RWPE2 (cell line): ENCODE results near the gene ADAM11.
"Not testable (repeated sequence)": the region's sequence is repeated elsewhere in the genome, so short reads cannot be mapped to it uniquely, and the experiment has no call there.

Experiments
- ATAC-seq: fragments of 200-7000 bp; cut with Tn5 transposase; 3 replicates; pipeline ENCODE4 v1.9.1; 2021; ENCODE audit warnings: low read depth
- DNase-seq: peaks from one replicate; pipeline ENCODE4 v3.0.0-alpha.2; 2020; ENCODE audit warnings: low spot score
- H3K27ac ChIP-seq: fragments of 450-650 bp; 2 replicates; pipeline ENCODE4 v1.5.1; 2017; ENCODE audit warnings: mild to moderate bottlenecking; ENCODE audit not compliant: poor library complexity, severe bottlenecking
- H3K27me3 ChIP-seq: fragments of 250-450 bp; sonication (Bioruptor Pico); 2 replicates; pipeline ENCODE4 v1.5.1; 2021; ENCODE audit warnings: mild to moderate bottlenecking, moderate library complexity; ENCODE audit not compliant: insufficient read depth, poor library complexity, severe bottlenecking
- H3K36me3 ChIP-seq: fragments of 250-450 bp; sonication (Bioruptor Pico); 2 replicates; pipeline ENCODE4 v1.5.1; 2020; ENCODE audit warnings: low read depth, mild to moderate bottlenecking, moderate library complexity
- H3K4me1 ChIP-seq: fragments of 250-450 bp; sonication (Bioruptor Pico); 2 replicates; pipeline ENCODE4 v1.5.1; 2021; ENCODE audit warnings: mild to moderate bottlenecking, moderate library complexity; ENCODE audit not compliant: insufficient read depth, poor library complexity, severe bottlenecking
- H3K4me3 ChIP-seq: fragments of 250-450 bp; sonication (Bioruptor Pico); 2 replicates; pipeline ENCODE4 v1.5.1; 2021; ENCODE audit warnings: mild to moderate bottlenecking, moderate library complexity; ENCODE audit not compliant: severe bottlenecking
- H3K9me3 ChIP-seq: fragments of 250-450 bp; sonication (Bioruptor Pico); 2 replicates; pipeline ENCODE4 v1.5.1; 2021; ENCODE audit warnings: mild to moderate bottlenecking, moderate library complexity; ENCODE audit not compliant: severe bottlenecking
- TF ChIP-seq, protein P1 (sequence below): fragments of 450-650 bp; IDR thresholded peaks from one replicate; pipeline ENCODE4 v1.5.1; 2017; ENCODE audit warnings: mild to moderate bottlenecking, moderate library complexity; ENCODE audit not compliant: poor library complexity, severe bottlenecking

The ADAM11 gene

DNA sequence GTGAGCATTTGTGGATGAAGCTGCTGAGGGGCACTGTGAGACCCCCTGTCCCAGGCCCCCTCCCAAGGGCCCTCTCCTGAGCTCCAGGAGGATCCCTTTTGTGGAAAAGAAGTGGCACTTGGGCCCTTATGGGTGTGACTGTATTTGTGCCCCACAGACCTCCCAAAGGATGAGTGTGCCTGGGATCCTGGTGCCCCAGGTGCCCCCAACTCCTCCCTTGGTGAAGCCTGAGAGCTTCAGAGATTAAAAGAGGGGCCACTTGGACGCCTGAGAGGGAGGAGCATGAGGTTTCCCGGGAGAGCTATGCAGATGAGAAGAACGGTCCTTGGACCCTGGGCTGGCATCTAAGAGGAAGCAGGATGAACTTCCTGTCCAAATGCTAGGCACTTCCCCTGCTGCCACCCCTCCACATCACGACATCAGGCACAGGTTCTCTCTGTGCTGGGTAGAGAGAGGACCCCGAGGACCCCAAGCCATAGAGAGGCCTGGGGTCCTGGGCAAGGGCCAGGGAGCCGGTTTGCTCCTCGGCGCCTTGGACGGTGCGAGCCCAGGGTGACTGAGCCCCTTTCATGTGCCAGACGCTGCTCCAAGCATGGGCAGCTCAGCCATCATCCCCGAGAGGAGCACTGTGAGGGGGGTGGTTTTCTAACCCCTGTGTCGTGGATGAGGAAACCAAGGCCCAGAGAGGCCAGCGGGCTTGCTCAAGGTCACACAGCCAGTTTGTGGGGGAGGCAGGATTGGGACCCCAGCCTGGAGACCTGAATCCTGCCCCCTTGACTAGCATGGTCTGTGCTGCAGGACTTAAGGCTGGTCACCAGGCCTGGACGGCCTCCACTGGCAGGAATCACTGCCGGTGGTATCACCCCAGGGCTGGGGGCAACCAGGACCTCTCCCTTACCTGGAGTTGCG is 5.6 kb upstream of the ADAM11 start:
- no peak for ATAC-seq

GRCh38 chr17:44754276-44754675 is 4.5 kb upstream of the ADAM11 start:
- Histone ChIP-seq H3K4me1 (no peaks in the 10 kb centered on the region), H3K27ac (no peak overlapping the region), H3K9me3 (no peaks in the 10 kb centered on the region), H3K36me3 (no peaks in the 10 kb centered on the region), H3K4me3 (no peak overlapping the region), H3K27me3 (peaks cover 13% of the 10 kb centered on the region)
- no peak for ATAC-seq
- TF ChIP-seq, protein P1, sequence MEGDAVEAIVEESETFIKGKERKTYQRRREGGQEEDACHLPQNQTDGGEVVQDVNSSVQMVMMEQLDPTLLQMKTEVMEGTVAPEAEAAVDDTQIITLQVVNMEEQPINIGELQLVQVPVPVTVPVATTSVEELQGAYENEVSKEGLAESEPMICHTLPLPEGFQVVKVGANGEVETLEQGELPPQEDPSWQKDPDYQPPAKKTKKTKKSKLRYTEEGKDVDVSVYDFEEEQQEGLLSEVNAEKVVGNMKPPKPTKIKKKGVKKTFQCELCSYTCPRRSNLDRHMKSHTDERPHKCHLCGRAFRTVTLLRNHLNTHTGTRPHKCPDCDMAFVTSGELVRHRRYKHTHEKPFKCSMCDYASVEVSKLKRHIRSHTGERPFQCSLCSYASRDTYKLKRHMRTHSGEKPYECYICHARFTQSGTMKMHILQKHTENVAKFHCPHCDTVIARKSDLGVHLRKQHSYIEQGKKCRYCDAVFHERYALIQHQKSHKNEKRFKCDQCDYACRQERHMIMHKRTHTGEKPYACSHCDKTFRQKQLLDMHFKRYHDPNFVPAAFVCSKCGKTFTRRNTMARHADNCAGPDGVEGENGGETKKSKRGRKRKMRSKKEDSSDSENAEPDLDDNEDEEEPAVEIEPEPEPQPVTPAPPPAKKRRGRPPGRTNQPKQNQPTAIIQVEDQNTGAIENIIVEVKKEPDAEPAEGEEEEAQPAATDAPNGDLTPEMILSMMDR: no peak
- DNase-seq: peak; percentile 43

More for the DNA sequence above, 5.6 kb upstream of the ADAM11 start:
- Histone ChIP-seq H3K9me3 (no peaks in the 10 kb centered on the region), H3K27me3 (peaks cover 8% of the 10 kb centered on the region), H3K4me1 (no peaks in the 10 kb centered on the region), H3K36me3 (peaks cover under 1% of the 10 kb centered on the region; the same call in 1 of the 2 replicates), H3K4me3 (no peak overlapping the region), H3K27ac (no peak overlapping the region)
- peak; percentile 46 for DNase-seq
- TF ChIP-seq, protein P1: no peak

- not testable (repeated sequence) for ATAC-seq, DNase-seq, H3K4me1 ChIP-seq, H3K4me3 ChIP-seq, H3K9me3 ChIP-seq, H3K36me3 ChIP-seq, H3K27ac ChIP-seq
- H3K27me3 ChIP-seq: peaks cover 22% of the 10 kb centered on the region
Measured at GRCh38 chr17:44755180-44755579, 3.6 kb upstream of the ADAM11 start.

DNA sequence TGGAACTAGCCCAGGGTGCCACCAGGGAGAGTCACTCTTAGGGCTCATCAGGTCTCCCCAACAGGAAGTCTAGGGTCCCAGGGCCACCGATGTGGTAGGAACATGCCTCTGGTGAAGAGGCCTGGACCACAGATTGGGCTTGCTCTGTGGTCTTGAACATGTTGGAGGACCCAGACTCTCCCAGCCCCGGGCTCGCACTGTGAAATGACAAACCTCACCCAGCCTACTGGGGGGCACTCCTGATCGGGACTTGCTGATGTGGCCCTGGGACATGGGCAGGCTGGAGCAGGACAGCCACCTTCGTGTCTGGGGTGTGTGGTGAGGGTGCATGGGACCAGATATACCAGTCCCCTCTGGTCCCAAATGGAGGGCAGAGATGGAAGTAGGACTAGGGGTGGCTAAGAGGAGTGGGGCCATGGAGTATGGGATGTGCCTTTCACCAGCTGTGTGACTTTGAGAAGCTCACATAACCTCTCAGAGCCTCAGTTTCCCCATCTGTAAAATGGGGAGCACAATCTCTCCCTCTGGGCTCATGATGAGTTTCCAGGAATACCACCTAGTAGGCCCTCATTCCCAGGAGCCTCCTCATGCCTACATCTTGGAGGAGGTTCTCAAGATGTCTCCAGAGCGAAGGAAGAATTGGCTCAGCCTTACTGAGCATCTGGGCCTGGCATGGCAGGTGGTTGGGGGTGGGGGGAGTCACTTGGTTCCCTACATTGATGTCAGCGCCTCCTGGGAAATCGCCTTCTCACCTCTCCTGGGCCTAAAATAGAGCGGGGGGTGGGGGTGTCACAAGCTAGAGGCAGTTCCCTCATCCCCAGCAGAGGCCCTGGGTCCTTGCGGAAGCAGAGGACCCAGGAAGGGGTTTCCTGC is 1.5 kb upstream of the ADAM11 start:
- Histone ChIP-seq H3K27me3 (peaks cover 26% of the 10 kb centered on the region), H3K4me1 (no peaks in the 10 kb centered on the region), H3K36me3 (no peaks in the 10 kb centered on the region), H3K9me3 (no peaks in the 10 kb centered on the region), H3K4me3 (no peak overlapping the region), H3K27ac (no peak overlapping the region)
- TF ChIP-seq, protein P1: no peak
- ATAC-seq: no peak
- DNase-seq: peak; percentile 60

GRCh38 chr17:44757918-44758413 is 822 bp upstream of the ADAM11 start:
- no peak for DNase-seq
- Histone ChIP-seq H3K4me3 (no peak overlapping the region), H3K9me3 (no peaks in the 10 kb centered on the region), H3K36me3 (no peaks in the 10 kb centered on the region), H3K27me3 (peaks cover 26% of the 10 kb centered on the region), H3K4me1 (no peaks in the 10 kb centered on the region), H3K27ac (no peak overlapping the region)
- TF ChIP-seq, protein P1: no peak
- ATAC-seq: no peak
